ENCODE data around the gene NF1. TPM values are rescaled to one million over a fixed set of nuclear protein-coding genes. Genes with fewer than 3 reads are reported as not detected.

Gene NF1
- total RNA-seq, 1 experiment from 2014 or later, result 35.4 TPM

GRCh38 chr17:31289790-31290189 is 195.0 kb downstream of the NF1 start:
- H3K27ac Mint-ChIP-seq, result no peak overlapping the region
- ATAC-seq, result no peak
- DNase-seq (ENCODE audit: low spot score), result no peak
- no peaks in the 10 kb centered on the region for H3K4me1 Mint-ChIP-seq
- POLR2A ChIA-PET, result no interaction called here
- H3K9me3 Mint-ChIP-seq, result no peaks in the 10 kb centered on the region
- TF ChIP-seq, protein P1, sequence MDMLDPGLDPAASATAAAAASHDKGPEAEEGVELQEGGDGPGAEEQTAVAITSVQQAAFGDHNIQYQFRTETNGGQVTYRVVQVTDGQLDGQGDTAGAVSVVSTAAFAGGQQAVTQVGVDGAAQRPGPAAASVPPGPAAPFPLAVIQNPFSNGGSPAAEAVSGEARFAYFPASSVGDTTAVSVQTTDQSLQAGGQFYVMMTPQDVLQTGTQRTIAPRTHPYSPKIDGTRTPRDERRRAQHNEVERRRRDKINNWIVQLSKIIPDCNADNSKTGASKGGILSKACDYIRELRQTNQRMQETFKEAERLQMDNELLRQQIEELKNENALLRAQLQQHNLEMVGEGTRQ (CRISPR knock-in tag; IDR thresholded peaks at IDR 0.05), result no peak
- TF ChIP-seq ZMAT4 (CRISPR knock-in tag; IDR thresholded peaks at IDR 0.05) (no peak), ZBTB21 (CRISPR knock-in tag; IDR thresholded peaks at IDR 0.05; ENCODE audit: borderline replicate concordance) (no peak), STAT6 (CRISPR knock-in tag; conservative IDR thresholded peaks at IDR 0.05; ENCODE audit: low read depth) (no peak), ZNF671 (CRISPR knock-in tag; IDR thresholded peaks at IDR 0.05) (no peak), ERG (CRISPR knock-in tag; IDR thresholded peaks at IDR 0.05) (no peak), JUN (CRISPR knock-in tag; IDR thresholded peaks at IDR 0.05) (no peak), TEAD1 (CRISPR knock-in tag; IDR thresholded peaks at IDR 0.05) (no peak), GABPB1 (CRISPR knock-in tag; IDR thresholded peaks at IDR 0.05) (no peak), ZNF512 (CRISPR knock-in tag; IDR thresholded peaks at IDR 0.05; ENCODE audit: borderline replicate concordance) (no peak), SOX15 (CRISPR knock-in tag; IDR thresholded peaks at IDR 0.05) (no peak), ZNF317 (CRISPR knock-in tag; IDR thresholded peaks at IDR 0.05; ENCODE audit: borderline replicate concordance, low read depth) (no peak), HMGA2 (CRISPR knock-in tag; IDR thresholded peaks at IDR 0.05) (no peak)
- no peaks in the 10 kb centered on the region for H3K27me3 Mint-ChIP-seq (ENCODE audit: low read depth)
- H3K36me3 Mint-ChIP-seq, result no peaks in the 10 kb centered on the region
- CTCF ChIA-PET, result interaction anchor here (0.5 kb wide), 1 partner anchor 55 kb away, joined by 5 read pairs; no protein-coding TSS in a partner anchor
- no peak overlapping the region for H3K4me3 Mint-ChIP-seq

- no peak overlapping the region for H3K27ac Mint-ChIP-seq
- peaks cover 9% of the 10 kb centered on the region for H3K4me1 Mint-ChIP-seq
- no peaks in the 10 kb centered on the region for H3K27me3 Mint-ChIP-seq (ENCODE audit: low read depth)
- DNase-seq (ENCODE audit: low spot score) (no peak), ATAC-seq (no peak)
- ChIA-PET POLR2A (no interaction called here), CTCF (no interaction called here)
- no peaks in the 10 kb centered on the region for H3K9me3 Mint-ChIP-seq
- no peak overlapping the region for H3K4me3 Mint-ChIP-seq
- H3K36me3 Mint-ChIP-seq, result no peaks in the 10 kb centered on the region
- TF ChIP-seq CREB1 (CRISPR knock-in tag; IDR thresholded peaks at IDR 0.05) (no peak), ESRRA (CRISPR knock-in tag; IDR thresholded peaks at IDR 0.05; ENCODE audit: borderline replicate concordance) (no peak), ZNF281 (CRISPR knock-in tag; IDR thresholded peaks at IDR 0.05) (no peak), ZNF317 (CRISPR knock-in tag; IDR thresholded peaks at IDR 0.05; ENCODE audit: borderline replicate concordance, low read depth) (no peak), NR2C2 (CRISPR knock-in tag; IDR thresholded peaks at IDR 0.05) (no peak), KAT7 (CRISPR knock-in tag; IDR thresholded peaks at IDR 0.05; ENCODE audit: borderline replicate concordance) (no peak), ZBTB21 (CRISPR knock-in tag; IDR thresholded peaks at IDR 0.05; ENCODE audit: borderline replicate concordance) (no peak)
- TF ChIP-seq, protein P2, sequence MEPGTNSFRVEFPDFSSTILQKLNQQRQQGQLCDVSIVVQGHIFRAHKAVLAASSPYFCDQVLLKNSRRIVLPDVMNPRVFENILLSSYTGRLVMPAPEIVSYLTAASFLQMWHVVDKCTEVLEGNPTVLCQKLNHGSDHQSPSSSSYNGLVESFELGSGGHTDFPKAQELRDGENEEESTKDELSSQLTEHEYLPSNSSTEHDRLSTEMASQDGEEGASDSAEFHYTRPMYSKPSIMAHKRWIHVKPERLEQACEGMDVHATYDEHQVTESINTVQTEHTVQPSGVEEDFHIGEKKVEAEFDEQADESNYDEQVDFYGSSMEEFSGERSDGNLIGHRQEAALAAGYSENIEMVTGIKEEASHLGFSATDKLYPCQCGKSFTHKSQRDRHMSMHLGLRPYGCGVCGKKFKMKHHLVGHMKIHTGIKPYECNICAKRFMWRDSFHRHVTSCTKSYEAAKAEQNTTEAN (CRISPR knock-in tag; IDR thresholded peaks at IDR 0.05), result no peak
- TF ChIP-seq, protein P3, sequence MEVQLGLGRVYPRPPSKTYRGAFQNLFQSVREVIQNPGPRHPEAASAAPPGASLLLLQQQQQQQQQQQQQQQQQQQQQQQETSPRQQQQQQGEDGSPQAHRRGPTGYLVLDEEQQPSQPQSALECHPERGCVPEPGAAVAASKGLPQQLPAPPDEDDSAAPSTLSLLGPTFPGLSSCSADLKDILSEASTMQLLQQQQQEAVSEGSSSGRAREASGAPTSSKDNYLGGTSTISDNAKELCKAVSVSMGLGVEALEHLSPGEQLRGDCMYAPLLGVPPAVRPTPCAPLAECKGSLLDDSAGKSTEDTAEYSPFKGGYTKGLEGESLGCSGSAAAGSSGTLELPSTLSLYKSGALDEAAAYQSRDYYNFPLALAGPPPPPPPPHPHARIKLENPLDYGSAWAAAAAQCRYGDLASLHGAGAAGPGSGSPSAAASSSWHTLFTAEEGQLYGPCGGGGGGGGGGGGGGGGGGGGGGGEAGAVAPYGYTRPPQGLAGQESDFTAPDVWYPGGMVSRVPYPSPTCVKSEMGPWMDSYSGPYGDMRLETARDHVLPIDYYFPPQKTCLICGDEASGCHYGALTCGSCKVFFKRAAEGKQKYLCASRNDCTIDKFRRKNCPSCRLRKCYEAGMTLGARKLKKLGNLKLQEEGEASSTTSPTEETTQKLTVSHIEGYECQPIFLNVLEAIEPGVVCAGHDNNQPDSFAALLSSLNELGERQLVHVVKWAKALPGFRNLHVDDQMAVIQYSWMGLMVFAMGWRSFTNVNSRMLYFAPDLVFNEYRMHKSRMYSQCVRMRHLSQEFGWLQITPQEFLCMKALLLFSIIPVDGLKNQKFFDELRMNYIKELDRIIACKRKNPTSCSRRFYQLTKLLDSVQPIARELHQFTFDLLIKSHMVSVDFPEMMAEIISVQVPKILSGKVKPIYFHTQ (CRISPR knock-in tag; IDR thresholded peaks at IDR 0.05), result no peak
These were observed 197.0 kb downstream of the NF1 start for GRCh38 chr17:31291820-31292219.
